Measurements from ENCODE around the gene PA2G4. TPM values are rescaled to one million over a fixed set of nuclear protein-coding genes. Genes with fewer than 3 reads are reported as not detected.
"Not testable (repeated sequence)": the region's sequence is repeated elsewhere in the genome, so short reads cannot be mapped to it uniquely, and the experiment has no call there.

PA2G4 gene
- total and polyA plus RNA-seq, 2 of the 4 experiments (the other 2 are of a cell fraction), result 158 to 198 TPM

DNA sequence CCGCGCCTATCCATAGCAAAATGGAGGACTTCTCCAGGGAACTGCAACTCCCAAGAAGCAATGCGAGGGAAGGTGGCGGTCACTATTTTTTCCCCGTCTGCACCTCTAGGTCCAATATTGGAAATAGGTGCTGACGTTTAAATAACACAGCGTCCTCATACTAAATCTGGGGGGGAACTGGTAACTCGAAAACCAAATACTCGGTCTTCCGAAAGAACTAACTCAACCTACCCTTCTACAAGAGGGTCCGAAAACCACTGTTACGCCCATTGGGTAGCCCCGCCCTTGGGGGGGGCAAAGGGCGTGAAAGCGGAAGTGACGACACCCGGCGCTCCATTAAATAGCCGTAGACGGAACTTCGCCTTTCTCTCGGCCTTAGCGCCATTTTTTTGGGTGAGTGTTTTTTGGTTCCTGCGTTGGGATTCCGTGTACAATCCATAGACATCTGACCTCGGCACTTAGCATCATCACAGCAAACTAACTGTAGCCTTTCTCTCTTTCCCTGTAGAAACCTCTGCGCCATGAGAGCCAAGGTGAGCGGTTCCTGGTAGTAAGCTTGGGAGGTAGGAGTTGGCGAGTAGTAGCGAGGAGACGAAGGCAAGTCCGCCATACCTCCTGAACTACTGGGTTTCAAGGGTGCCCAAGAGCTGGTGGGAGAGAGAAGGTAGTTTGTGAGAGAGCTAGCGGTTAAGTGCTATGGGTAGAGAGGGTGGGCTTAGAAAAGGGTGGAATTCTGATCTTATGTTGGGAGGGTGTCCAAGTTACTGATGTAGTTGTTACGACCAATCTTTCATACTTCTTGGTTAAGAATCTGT, 12.1 kb downstream of the PA2G4 start, which contains the start of gene RPL41:
Gene RPL41, plus strand, starts transcription at position 367 of the 815 bp plus-strand sequence.
- intact Hi-C loops (cut with micrococcal nuclease) (no loop called here), in situ Hi-C loops (cut with MboI; ENCODE audit: low sequenced_read_pairs) (no loop called here), dilution Hi-C loops (cut with HindIII; ENCODE audit: low sequenced_read_pairs, unreplicated experiment) (no loop called here)
- Histone ChIP-seq H2BK20ac (ENCODE audit: low read depth, low read length) (peak within 1 kb of the TSS; percentile 66; the same call in 1 of the 2 replicates), H2BK120ac (ENCODE audit: low read depth, low read length) (peak within 1 kb of the TSS; percentile 84), H4K20me1 (ENCODE audit: insufficient read depth, low read length) (peaks cover 7% of the 10 kb centered on the region), H3K18ac (ENCODE audit: low read depth, low read length) (peak within 1 kb of the TSS; percentile 72), H3K56ac (ENCODE audit: extremely low read depth, insufficient read depth, low read length) (peak within 1 kb of the TSS; percentile 98), H4K5ac (ENCODE audit: low read depth, low read length) (peak within 1 kb of the TSS; percentile 77), H3K4me2 (ENCODE audit: low read depth, low read length) (peak within 1 kb of the TSS; percentile 71), H3K27ac (ENCODE audit: insufficient read depth, low read length) (peak within 1 kb of the TSS; percentile 95), H2AK5ac (ENCODE audit: low read depth, low read length) (peak within 1 kb of the TSS; percentile 100), H3K36me3 (ENCODE audit: control insufficient read depth, insufficient read depth, low read length) (peaks cover 24% of the 10 kb centered on the region), H3K23ac (ENCODE audit: low read depth, low read length) (peak within 1 kb of the TSS; percentile 99), H3K9me1 (ENCODE audit: insufficient read depth, low read length) (no peaks in the 10 kb centered on the region), H3K4me3 (ENCODE audit: insufficient read depth, low read depth, low read length) (peak within 1 kb of the TSS; percentile 85), H4K91ac (ENCODE audit: insufficient read depth, low read depth, low read length) (peak within 1 kb of the TSS; percentile 96), H3K4me1 (ENCODE audit: control insufficient read depth, insufficient read depth, low read length) (peaks cover 7% of the 10 kb centered on the region), H3K9me3 (ENCODE audit: control insufficient read depth, insufficient read depth, low read length) (no peaks in the 10 kb centered on the region), H2AFZ (replicated peaks; ENCODE audit: low read length, poor library complexity) (peak within 1 kb of the TSS; percentile 82), H2AK9ac (replicated peaks; ENCODE audit: low read depth, low read length, poor library complexity) (peak within 1 kb of the TSS; percentile 95), H3K27me3 (ENCODE audit: control insufficient read depth, insufficient read depth, low read length) (no peaks in the 10 kb centered on the region), H3K9ac (ENCODE audit: low read depth, low read length) (peak within 1 kb of the TSS; percentile 99), H2BK15ac (ENCODE audit: low read depth, low read length) (peak within 1 kb of the TSS; percentile 92; the same call in 2 of the 3 replicates), H3K14ac (replicated peaks; ENCODE audit: low read depth, low read length) (peak within 1 kb of the TSS; percentile 100), H3K4ac (ENCODE audit: low read depth, low read length) (peak within 1 kb of the TSS; percentile 99), H3K79me1 (ENCODE audit: low read depth in 1 of 2, low read length in 2 of 2) (peaks cover 7 to 43% of the 10 kb centered on the region in 2 experiments; a peak in 3 of 4 replicates), H4K8ac (ENCODE audit: low read depth in 2 of 2, low read length in 2 of 2) (peak within 1 kb of the TSS; percentile 86 to 97), H2BK5ac (ENCODE audit: low read depth, low read length, poor library complexity, severe bottlenecking) (peak within 1 kb of the TSS; percentile 94)
- BruUV-seq (replicated peaks), result TSS peak; percentile 97
- ATAC-seq (ENCODE audit: low read depth) (peak; percentile 61), DNase-seq (peak; percentile 91)
- ChIA-PET POLR2A (ENCODE audit: unreplicated experiment) (interaction anchor here (0.9 to 1.0 kb wide), 2 partner anchors 12 to 63 kb away, joined by 3 to 14 read pairs; partner anchors contain the start of gene PA2G4), CTCF (interaction anchor here (1.6 to 3.9 kb wide), 3 partner anchors 10 to 73 kb away, joined by 4 to 27 read pairs (median 4); partner anchors contain the start of gene SMARCC2)
- TF ChIP-seq POLR2A (IDR thresholded peaks at IDR 0.05; ENCODE audit: low read depth, low read length) (peak; percentile 100), MAZ (IDR thresholded peaks at IDR 0.05; ENCODE audit: borderline replicate concordance, low read depth, low read length) (peak; percentile 97), NFE2L2 (IDR thresholded peaks at IDR 0.05; ENCODE audit: low read depth, low read length) (no peak), CEBPB (IDR thresholded peaks at IDR 0.05; ENCODE audit: low read depth, low read length) (0 out of 2 replicates have a peak, but pooled peaks have one; percentile 10), CHD1 (IDR thresholded peaks at IDR 0.05; ENCODE audit: low read depth, low read length) (no peak)
- 0% methylated on average over 11 of the region's 34 CpGs; no CpG with 5 or more reads in 1 of the 2 experiments for WGBS, 2 experiments (ENCODE audit: extremely low coverage in 2 of 2, insufficient read length in 1 of 2)

DNA sequence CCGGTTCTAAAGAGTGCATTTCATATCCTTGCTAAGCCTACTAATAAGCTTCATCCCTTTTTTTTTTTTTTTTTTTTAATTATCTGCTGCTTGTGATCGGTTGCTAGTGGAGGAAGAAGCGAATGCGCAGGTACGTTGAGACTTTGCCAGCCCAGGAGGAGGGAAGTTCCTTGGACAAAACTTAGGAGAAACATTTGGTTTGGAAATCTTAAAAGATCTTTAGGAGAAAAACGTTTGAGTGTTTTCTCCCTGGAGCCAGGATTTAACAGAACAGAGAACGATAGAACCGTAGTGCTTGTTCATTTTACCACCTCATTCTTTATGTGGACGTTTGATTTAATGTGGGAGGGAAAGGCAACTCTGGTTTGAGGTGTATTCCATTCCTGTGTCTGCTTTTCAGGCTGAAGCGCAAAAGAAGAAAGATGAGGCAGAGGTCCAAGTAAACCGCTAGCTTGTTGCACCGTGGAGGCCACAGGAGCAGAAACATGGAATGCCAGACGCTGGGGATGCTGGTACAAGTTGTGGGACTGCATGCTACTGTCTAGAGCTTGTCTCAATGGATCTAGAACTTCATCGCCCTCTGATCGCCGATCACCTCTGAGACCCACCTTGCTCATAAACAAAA, 12.8 kb downstream of the PA2G4 start:
- POLR2A ChIA-PET (ENCODE audit: unreplicated experiment), result interaction anchor here (0.9 to 1.3 kb wide), 4 partner anchors 10 to 64 kb away, joined by 3 to 14 read pairs (median 6); partner anchors contain the start of genes ESYT1 and PA2G4
- dilution Hi-C loops (cut with HindIII; ENCODE audit: low sequenced_read_pairs, unreplicated experiment); H4K20me1 ChIP-seq (ENCODE audit: insufficient read depth, low read length); H3K9me1 ChIP-seq (ENCODE audit: insufficient read depth, low read length); H3K9me3 ChIP-seq (ENCODE audit: control insufficient read depth, insufficient read depth, low read length); ATAC-seq (ENCODE audit: low read depth); intact Hi-C loops (cut with micrococcal nuclease); H2AFZ ChIP-seq (replicated peaks; ENCODE audit: low read length, poor library complexity); H2BK15ac ChIP-seq (ENCODE audit: low read depth, low read length); H2BK20ac ChIP-seq (ENCODE audit: low read depth, low read length); in situ Hi-C loops (cut with MboI; ENCODE audit: low sequenced_read_pairs); DNase-seq; H3K4me1 ChIP-seq (ENCODE audit: control insufficient read depth, insufficient read depth, low read length); BruUV-seq (replicated peaks); H3K27me3 ChIP-seq (ENCODE audit: control insufficient read depth, insufficient read depth, low read length): not testable (repeated sequence)
- H3K79me1 ChIP-seq (ENCODE audit: low read depth in 1 of 2, low read length in 2 of 2), result peaks cover 7 to 50% of the 10 kb centered on the region in 2 experiments; a peak in 3 of 4 replicates
- peak overlapping the region; percentile 95 for H3K27ac ChIP-seq (ENCODE audit: insufficient read depth, low read length)
- H3K23ac ChIP-seq (ENCODE audit: low read depth, low read length), result peak overlapping the region; percentile 99
- peak overlapping the region; percentile 77 for H4K5ac ChIP-seq (ENCODE audit: low read depth, low read length)
- peak overlapping the region; percentile 15 for H2AK9ac ChIP-seq (replicated peaks; ENCODE audit: low read depth, low read length, poor library complexity)
- peak overlapping the region; percentile 40; the same call in 1 of the 2 replicates for H3K18ac ChIP-seq (ENCODE audit: low read depth, low read length)
- H3K14ac ChIP-seq (replicated peaks; ENCODE audit: low read depth, low read length), result peak overlapping the region; percentile 100
- H3K9ac ChIP-seq (ENCODE audit: low read depth, low read length), result peak overlapping the region; percentile 99
- peak overlapping the region; percentile 86; the same call in 1 of the 2 replicates for H2AK5ac ChIP-seq (ENCODE audit: low read depth, low read length)
- H3K4me3 ChIP-seq (ENCODE audit: insufficient read depth, low read depth, low read length), result peak overlapping the region; percentile 85
- peaks cover 22% of the 10 kb centered on the region for H3K36me3 ChIP-seq (ENCODE audit: control insufficient read depth, insufficient read depth, low read length)
- no CpG with 5 or more reads among the region's 16 CpGs for WGBS, 2 experiments (ENCODE audit: extremely low coverage in 2 of 2, insufficient read length in 1 of 2)
- peak overlapping the region; percentile 86 to 97 for H4K8ac ChIP-seq (ENCODE audit: low read depth in 2 of 2, low read length in 2 of 2)
- H4K91ac ChIP-seq (ENCODE audit: insufficient read depth, low read depth, low read length), result peak overlapping the region; percentile 96
- peak overlapping the region; percentile 49; the same call in 1 of the 2 replicates for H2BK120ac ChIP-seq (ENCODE audit: low read depth, low read length)
- CTCF ChIA-PET, result interaction anchor here (1.6 to 3.9 kb wide), 3 partner anchors 9 to 72 kb away, joined by 4 to 27 read pairs (median 4); partner anchors contain the start of gene SMARCC2
- H2BK5ac ChIP-seq (ENCODE audit: low read depth, low read length, poor library complexity, severe bottlenecking), result peak overlapping the region; percentile 94
- peak overlapping the region; percentile 67 for H3K4me2 ChIP-seq (ENCODE audit: low read depth, low read length)
- H3K56ac ChIP-seq (ENCODE audit: extremely low read depth, insufficient read depth, low read length), result peak overlapping the region; percentile 98
- peak overlapping the region; percentile 99 for H3K4ac ChIP-seq (ENCODE audit: low read depth, low read length)
